H1 (cell line): ENCODE data around the gene NKAIN4. TPM values are rescaled to one million over a fixed set of nuclear protein-coding genes. Genes with fewer than 3 reads are reported as not detected.

Source experiments
- BACH1 ChIP-seq: IDR thresholded peaks from 2 replicates; pipeline ENCODE4 v1.6.1; 2012; ENCODE audit warnings: low read length, improper control_type of control experiment
- CBX5 ChIP-seq: fragments of 300-800, 300-1000 bp; sonication (generic); IDR thresholded peaks from 2 replicates; pipeline ENCODE4 v1.7.1; 2016; ENCODE audit warnings: antibody characterized with exemption, low read length, low read depth
- CBX8 ChIP-seq: fragments of 300-800, 300-1000 bp; sonication (generic); IDR thresholded peaks from 2 replicates; pipeline ENCODE4 v1.7.1; 2016; ENCODE audit warnings: low read depth, low read length, borderline replicate concordance
- HDAC6 ChIP-seq: IDR thresholded peaks from one replicate; pipeline ENCODE4 v1.7.1; 2012; ENCODE audit warnings: low read depth, mild to moderate bottlenecking, inconsistent platforms, low read length, moderate library complexity
- KDM5A ChIP-seq: fragments of 200-600 bp; IDR thresholded peaks from 2 replicates; pipeline ENCODE4 v1.7.1; 2012; ENCODE audit warnings: mild to moderate bottlenecking, low read length, inconsistent platforms, mixed read lengths
- POLR2AphosphoS5 ChIP-seq: IDR thresholded peaks from 2 replicates; pipeline ENCODE4 v1.6.1; 2011; ENCODE audit warnings: low read depth, low read length
- RFX5 ChIP-seq: IDR thresholded peaks from 2 replicates; pipeline ENCODE4 v1.6.1; 2011; ENCODE audit warnings: low read depth, low read length, improper control_type of control experiment, borderline replicate concordance
- SP1 ChIP-seq: IDR thresholded peaks from 2 replicates; pipeline ENCODE4 v1.6.1; 2011; ENCODE audit warnings: low read depth, low read length
- SP4 ChIP-seq: IDR thresholded peaks from 2 replicates; pipeline ENCODE4 v1.6.1; 2012; ENCODE audit warnings: low read length, inconsistent platforms
- polyA plus RNA-seq, 7 experiments: library from polyadenylated mRNA; depleted of rRNA in 3 of 7; stranded (reverse) in 5 of 7; unstranded in 2 of 7; fragments of >200 nt in 5 of 7; fragments of 200-250 nt in 2 of 7; gene quantifications; 1 replicate in 5 of 7; 2 replicates in 1 of 7; 4 replicates in 1 of 7; pipeline versions ENCODE4 v1.2.1 to v1.2.3, GENCODE V29; 2011 to 2013; ENCODE audit warnings: missing spikeins in 2 of 7, mixed read lengths in 2 of 7
- total RNA-seq: library from RNA; stranded (reverse); fragmentation: NEBNext Ultra II Directional; extraction: Animal tissue kit (Norgen Biotek cat#: 25700); gene quantifications from 2 replicates; pipeline ENCODE4 v1.2.1, GENCODE V29; 2021

NKAIN4 gene
- total and polyA plus RNA-seq, 2 of the 8 experiments (the other 6 are each of a cell fraction or from before 2014, with no cell fraction given): 6.9 to 17.0 TPM

GRCh38 chr20:63296531-63297299, 42.5 kb upstream of the NKAIN4 start (continued):
- TF ChIP-seq HDAC6 (no peak), CBX5 (no peak), SP4 (no peak), RFX5 (no peak), BACH1 (no peak), POLR2AphosphoS5 (no peak), KDM5A (no peak), SP1 (no peak), CBX8 (no peak)
